Esophagus muscularis mucosa (tissue), 4 donors: ENCODE results near the gene ZNF789. TPM values are rescaled to one million over a fixed set of nuclear protein-coding genes. Genes with fewer than 3 reads are reported as not detected.

ENCODE experiments used
- DNase-seq: peaks from one replicate; pipeline ENCODE4 v3.0.0-alpha.2; 2017; ENCODE audit errors: extremely low spot score
- H3K27ac ChIP-seq, 4 donors: fragments of 200-600 bp; sonication (generic); replicated peaks in 1 of 4; 1 replicate in 3 of 4; 2 replicates in 1 of 4; pipeline ENCODE4 v1.5.1; 2016 to 2019; ENCODE audit warnings: mild to moderate bottlenecking in 1 of 4
- H3K27me3 ChIP-seq, 4 donors: fragments of 200-600 bp; sonication (generic); one replicate each; pipeline versions ENCODE4 v1.5.1 to v1.6.0; 2016 to 2019
- H3K36me3 ChIP-seq, 4 donors: fragments of 200-600 bp; sonication (generic); one replicate each; pipeline ENCODE4 v1.5.1; 2016 to 2019
- H3K4me1 ChIP-seq, 4 donors: fragments of 200-600 bp; sonication (generic); one replicate each; pipeline ENCODE4 v1.5.1; 2016 to 2019
- H3K4me3 ChIP-seq, 4 donors: fragments of 200-600 bp; sonication (generic); 1 replicate in 2 of 4; 2 replicates in 2 of 4; pipeline ENCODE4 v1.5.1; 2016 to 2019; ENCODE audit warnings: mild to moderate bottlenecking in 4 of 4, moderate library complexity in 1 of 4
- H3K9me3 ChIP-seq, 4 donors: fragments of 200-600 bp; sonication (generic); 1 replicate in 3 of 4; 2 replicates in 1 of 4; pipeline ENCODE4 v1.5.1; 2016 to 2019
- CTCF ChIP-seq, 3 experiments: fragments of 200-600 bp in 2 of 3; fragments of 450-650 bp in 1 of 3; sonication (generic) in 2 of 3; IDR thresholded peaks; one replicate each; pipeline ENCODE4 v1.5.1; 2017 to 2019; ENCODE audit warnings: antibody characterized with exemption in 3 of 3, mild to moderate bottlenecking in 2 of 3, moderate library complexity in 1 of 3
- EP300 ChIP-seq: sonication (generic); formaldehyde crosslinking; IDR thresholded peaks from one replicate; pipeline ENCODE4 v1.6.1; 2017; ENCODE audit warnings: antibody characterized with exemption
- POLR2A ChIP-seq: fragments of 450-650 bp; IDR thresholded peaks from one replicate; pipeline ENCODE4 v1.6.1; 2017; ENCODE audit warnings: antibody characterized with exemption, moderate library complexity, mild to moderate bottlenecking, low read depth
- POLR2AphosphoS5 ChIP-seq, 2 donors: sonication (generic); formaldehyde crosslinking; IDR thresholded peaks; one replicate each; pipeline ENCODE4 v1.6.1; 2017; ENCODE audit warnings: antibody characterized with exemption in 2 of 2
- WGBS: methylation state at CpG from one replicate; pipeline ENCODE4 v1.1.5; 2018; 5-methylcytosine and 5-hydroxymethylcytosine counted together
- intact Hi-C: fragments of 100-400 bp; cut with DNase I; formaldehyde crosslinking; loops from one replicate; pipeline ENCODE4 v1.15.1; 2023
- total RNA-seq, 4 donors: library from RNA; depleted of rRNA; stranded (reverse); fragments of >200 nt; gene quantifications; one replicate each; pipeline versions ENCODE4 v1.1.0 to v1.2.1, GENCODE V29; 2016

The ZNF789 gene
- total RNA-seq, 4 donors from 2014 or later, result 2.5 to 6.2 (median 3.0) TPM

- Histone ChIP-seq H3K4me1 (peaks cover 22 to 52% (median 41%) of the 10 kb centered on the region in 4 donors), H3K27me3 (no peaks in the 10 kb centered on the region), H3K9me3 (no peaks in the 10 kb centered on the region), H3K27ac (no peak overlapping the region), H3K36me3 (peaks cover 34 to 88% (median 70%) of the 10 kb centered on the region in 4 donors), H3K4me3 (no peak overlapping the region)
- no peak for DNase-seq
- 73% methylated on average over 5 of the region's 8 CpGs for WGBS
- no peak for TF ChIP-seq EP300
- no peak for TF ChIP-seq POLR2A
- TF ChIP-seq POLR2AphosphoS5 (IDR thresholded peaks at IDR 0.05), result no peak
- TF ChIP-seq CTCF (IDR thresholded peaks at IDR 0.05), result peak in 1 of 3 experiments; percentile 9
- intact Hi-C loops, result no loop called here
Observed at GRCh38 chr7:99459087-99459486, 13.6 kb upstream of the ZNF789 start.

- 89% methylated on average over 11 of the region's 11 CpGs for WGBS
- no peak overlapping the region for H3K27ac ChIP-seq
- intact Hi-C loops, result no loop called here
- peaks cover 36 to 67% (median 56%) of the 10 kb centered on the region in 4 donors for H3K4me1 ChIP-seq
- H3K36me3 ChIP-seq, result peaks cover 26 to 77% (median 56%) of the 10 kb centered on the region in 4 donors
- no peak for DNase-seq
- no peak overlapping the region for H3K4me3 ChIP-seq
- TF ChIP-seq CTCF (IDR thresholded peaks at IDR 0.05) (no peak), POLR2AphosphoS5 (IDR thresholded peaks at IDR 0.05) (no peak), POLR2A (no peak), EP300 (no peak)
- H3K27me3 ChIP-seq, result no peaks in the 10 kb centered on the region
- no peaks in the 10 kb centered on the region for H3K9me3 ChIP-seq
Observed at GRCh38 chr7:99460651-99461050, 12.0 kb upstream of the ZNF789 start.

GRCh38 chr7:99461221-99461620 is 11.5 kb upstream of the ZNF789 start:
- Histone ChIP-seq H3K4me3 (no peak overlapping the region), H3K27ac (no peak overlapping the region), H3K36me3 (peaks cover 26 to 71% (median 51%) of the 10 kb centered on the region in 4 donors), H3K9me3 (no peaks in the 10 kb centered on the region), H3K4me1 (peaks cover 37 to 70% (median 58%) of the 10 kb centered on the region in 4 donors), H3K27me3 (no peaks in the 10 kb centered on the region)
- intact Hi-C loops, result no loop called here
- 95% methylated on average over 2 of the region's 2 CpGs for WGBS
- no peak for TF ChIP-seq EP300
- TF ChIP-seq CTCF (IDR thresholded peaks at IDR 0.05), result no peak
- TF ChIP-seq POLR2AphosphoS5 (IDR thresholded peaks at IDR 0.05), result no peak
- no peak for TF ChIP-seq POLR2A
- no peak for DNase-seq

- H3K4me1 ChIP-seq, result peaks cover 36 to 58% (median 52%) of the 10 kb centered on the region in 4 donors
- no peak for DNase-seq
- H3K27me3 ChIP-seq, result no peaks in the 10 kb centered on the region
- TF ChIP-seq POLR2A, result no peak
- no peak for TF ChIP-seq CTCF (IDR thresholded peaks at IDR 0.05)
- TF ChIP-seq POLR2AphosphoS5 (IDR thresholded peaks at IDR 0.05), result no peak
- no peak for TF ChIP-seq EP300
- 7% methylated on average over 9 of the region's 9 CpGs for WGBS
- no peaks in the 10 kb centered on the region for H3K9me3 ChIP-seq
- peaks cover 0 to 31% (median 9%) of the 10 kb centered on the region in 4 donors for H3K36me3 ChIP-seq
- H3K27ac ChIP-seq, result peak overlapping the region; percentile 83 to 92 (median 85)
- intact Hi-C loops, result no loop called here
- H3K4me3 ChIP-seq, result peak overlapping the region; percentile 68 to 97 (median 74)
Observed at GRCh38 chr7:99465421-99465768, 7.3 kb upstream of the ZNF789 start.

GRCh38 chr7:99468336-99468918 is 4.3 kb upstream of the ZNF789 start:
- TF ChIP-seq POLR2AphosphoS5 (IDR thresholded peaks at IDR 0.05) (no peak), POLR2A (no peak), EP300 (no peak), CTCF (IDR thresholded peaks at IDR 0.05) (no peak)
- WGBS, result 88% methylated on average over 26 of the region's 29 CpGs
- Histone ChIP-seq H3K4me3 (no peak overlapping the region), H3K4me1 (peaks cover 40 to 45% (median 44%) of the 10 kb centered on the region in 4 donors), H3K27ac (no peak overlapping the region), H3K9me3 (no peaks in the 10 kb centered on the region), H3K36me3 (peaks cover 0 to 11% (median 6%) of the 10 kb centered on the region in 4 donors), H3K27me3 (no peaks in the 10 kb centered on the region)
- intact Hi-C loops, result no loop called here
- DNase-seq, result no peak
